HEK293T (cell line): ENCODE data around the gene MBOAT7.

Experiments used
- ELF4 ChIP-seq: fragments of 450-650 bp; IDR thresholded peaks from 2 replicates; pipeline ENCODE4 v1.6.1; 2017; ENCODE audit warnings: antibody characterized with exemption
- FOXM1 ChIP-seq: fragments of 450-650 bp; IDR thresholded peaks from 2 replicates; pipeline ENCODE4 v1.6.1; 2017; ENCODE audit warnings: mild to moderate bottlenecking, borderline replicate concordance
- HDGF ChIP-seq: fragments of 450-650 bp; IDR thresholded peaks from 2 replicates; pipeline ENCODE4 v1.6.1; 2017; ENCODE audit warnings: antibody characterized with exemption, borderline replicate concordance
- LEF1 ChIP-seq: fragments of 450-650 bp; IDR thresholded peaks from 2 replicates; pipeline ENCODE4 v1.6.1; 2017; ENCODE audit warnings: mild to moderate bottlenecking, borderline replicate concordance

DNA sequence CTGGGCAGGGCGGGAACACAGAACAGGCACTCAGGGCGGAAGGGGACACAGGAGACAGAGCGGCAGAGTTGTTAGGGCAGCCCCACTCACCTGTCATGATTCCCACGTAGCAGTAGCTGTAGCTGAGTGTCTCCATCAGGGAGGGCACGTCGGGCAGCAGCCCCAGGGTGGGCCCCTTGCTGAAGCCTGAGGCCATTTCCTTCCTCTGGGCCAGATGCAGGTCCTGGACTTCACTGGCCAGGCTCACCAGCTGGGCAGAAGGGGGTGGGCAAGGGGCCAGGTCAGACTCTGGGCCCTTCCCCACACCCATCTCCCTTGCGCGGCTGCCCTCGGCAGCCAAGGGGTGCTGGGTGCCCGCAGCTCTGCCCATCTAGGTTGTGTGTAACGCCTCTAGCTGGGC lies 5.9 kb downstream of the MBOAT7 start:
- TF ChIP-seq FOXM1: no peak
- TF ChIP-seq LEF1: no peak
- TF ChIP-seq ELF4: no peak
- TF ChIP-seq HDGF: no peak
